ENCODE data around the gene MRPL36. TPM values are rescaled to one million over a fixed set of nuclear protein-coding genes. Genes with fewer than 3 reads are reported as not detected.
"Not testable (repeated sequence)": the region's sequence is repeated elsewhere in the genome, so short reads cannot be mapped to it uniquely, and the experiment has no call there.

MRPL36 gene
- polyA plus RNA-seq, 1 experiment, result 104 TPM

GRCh38 chr5:1818784-1819183, 19.1 kb upstream of the MRPL36 start:
- Histone ChIP-seq H3K27me3 (ENCODE audit: control insufficient read depth, insufficient read depth, low read length) (no peaks in the 10 kb centered on the region), H3K27ac (ENCODE audit: low read depth, low read length) (no peak overlapping the region), H3K4me3 (ENCODE audit: low read depth, low read length) (no peak overlapping the region), H3K9me3 (ENCODE audit: control insufficient read depth, insufficient read depth, low read length) (no peaks in the 10 kb centered on the region)
- POLR2A ChIA-PET, result no interaction called here
- TF ChIP-seq CTCF (IDR thresholded peaks at IDR 0.05; ENCODE audit: low read depth, low read length), result no peak
- CTCF ChIA-PET, result interaction anchor here (1.3 kb wide), 1 partner anchor 46 kb away, joined by 4 read pairs; no protein-coding TSS in a partner anchor
- no peak for DNase-seq (ENCODE audit: low read depth, low spot score)

- no peak for TF ChIP-seq CTCF (IDR thresholded peaks at IDR 0.05; ENCODE audit: low read depth, low read length)
- Histone ChIP-seq H3K27me3 (ENCODE audit: control insufficient read depth, insufficient read depth, low read length) (no peaks in the 10 kb centered on the region), H3K27ac (ENCODE audit: low read depth, low read length) (no peak overlapping the region), H3K4me3 (ENCODE audit: low read depth, low read length) (no peak overlapping the region), H3K9me3 (ENCODE audit: control insufficient read depth, insufficient read depth, low read length) (no peaks in the 10 kb centered on the region)
- ChIA-PET CTCF (interaction anchor here (1.3 kb wide), 1 partner anchor 45 kb away, joined by 4 read pairs; no protein-coding TSS in a partner anchor), POLR2A (no interaction called here)
- no peak for DNase-seq (ENCODE audit: low read depth, low spot score)
Measured at GRCh38 chr5:1817261-1818043, 17.8 kb upstream of the MRPL36 start.

- H3K4me3 ChIP-seq (ENCODE audit: low read depth, low read length); H3K27ac ChIP-seq (ENCODE audit: low read depth, low read length); H3K9me3 ChIP-seq (ENCODE audit: control insufficient read depth, insufficient read depth, low read length); CTCF ChIA-PET; H3K27me3 ChIP-seq (ENCODE audit: control insufficient read depth, insufficient read depth, low read length); DNase-seq (ENCODE audit: low read depth, low spot score): not testable (repeated sequence)
- POLR2A ChIA-PET, result interaction anchor here (0.6 kb wide), 1 partner anchor 14 kb away, joined by 4 read pairs; no protein-coding TSS in a partner anchor
Measured at GRCh38 chr5:1816495-1817089, 17.0 kb upstream of the MRPL36 start.

GRCh38 chr5:1815881-1816292, 16.2 kb upstream of the MRPL36 start:
- POLR2A ChIA-PET, result no interaction called here
- TF ChIP-seq CTCF (IDR thresholded peaks at IDR 0.05; ENCODE audit: low read depth, low read length), result no peak
- no peak for DNase-seq (ENCODE audit: low read depth, low spot score)
- Histone ChIP-seq H3K27me3 (ENCODE audit: control insufficient read depth, insufficient read depth, low read length) (no peaks in the 10 kb centered on the region), H3K9me3 (ENCODE audit: control insufficient read depth, insufficient read depth, low read length) (no peaks in the 10 kb centered on the region), H3K4me3 (ENCODE audit: low read depth, low read length) (no peak overlapping the region), H3K27ac (ENCODE audit: low read depth, low read length) (no peak overlapping the region)
- CTCF ChIA-PET, result no interaction called here

- Histone ChIP-seq H3K27ac (ENCODE audit: low read depth, low read length) (no peak overlapping the region), H3K27me3 (ENCODE audit: control insufficient read depth, insufficient read depth, low read length) (no peaks in the 10 kb centered on the region), H3K4me3 (ENCODE audit: low read depth, low read length) (no peak overlapping the region), H3K9me3 (ENCODE audit: control insufficient read depth, insufficient read depth, low read length) (no peaks in the 10 kb centered on the region)
- CTCF ChIA-PET, result no interaction called here
- POLR2A ChIA-PET, result no interaction called here
- no peak for DNase-seq (ENCODE audit: low read depth, low spot score)
- TF ChIP-seq CTCF (IDR thresholded peaks at IDR 0.05; ENCODE audit: low read depth, low read length), result no peak
Measured at GRCh38 chr5:1815071-1815786, 15.6 kb upstream of the MRPL36 start.

All from AG04450 (cell line).